Type B pancreatic cell (in vitro differentiated cells): ENCODE results near the gene FAM174A. TPM values are rescaled to one million over a fixed set of nuclear protein-coding genes. Genes with fewer than 3 reads are reported as not detected.

Experiments
- DNase-seq: peaks from one replicate; pipeline ENCODE4 v3.0.0; 2021; ENCODE audit warnings: mixed read lengths; ENCODE audit not compliant: unreplicated experiment; ENCODE audit errors: extremely low spot score
- H3K27ac Mint-ChIP-seq: 2 replicates; pipeline ENCODE4 v1.8.0; 2021; ENCODE audit warnings: mild to moderate bottlenecking, mixed read lengths
- H3K27me3 Mint-ChIP-seq: 2 replicates; pipeline ENCODE4 v1.8.0; 2021; ENCODE audit warnings: mixed read lengths
- H3K36me3 Mint-ChIP-seq: 2 replicates; pipeline ENCODE4 v1.8.0; 2021; ENCODE audit warnings: mixed read lengths
- H3K4me1 Mint-ChIP-seq: one replicate; pipeline ENCODE4 v1.8.0; 2021; ENCODE audit warnings: mixed read lengths; ENCODE audit not compliant: unreplicated experiment
- H3K4me3 Mint-ChIP-seq: 2 replicates; pipeline ENCODE4 v1.8.0; 2021; ENCODE audit warnings: mild to moderate bottlenecking, mixed read lengths
- H3K9me3 Mint-ChIP-seq: 2 replicates; pipeline ENCODE4 v1.8.0; 2021; ENCODE audit warnings: mixed read lengths
- total RNA-seq: library from RNA; stranded (reverse); gene quantifications from 2 replicates; pipeline ENCODE4 v1.2.1, GENCODE V29; 2021; ENCODE audit warnings: low replicate concordance
- TF ChIP-seq, protein P1 (sequence below): fragments of 200-600 bp; sonication (generic); conservative IDR thresholded peaks from 2 replicates; pipeline ENCODE4 v1.5.0; 2021; ENCODE audit warnings: antibody characterized with exemption, mild to moderate bottlenecking

FAM174A gene
- total RNA-seq, 1 donor from 2014 or later: 14.2 TPM

DNA sequence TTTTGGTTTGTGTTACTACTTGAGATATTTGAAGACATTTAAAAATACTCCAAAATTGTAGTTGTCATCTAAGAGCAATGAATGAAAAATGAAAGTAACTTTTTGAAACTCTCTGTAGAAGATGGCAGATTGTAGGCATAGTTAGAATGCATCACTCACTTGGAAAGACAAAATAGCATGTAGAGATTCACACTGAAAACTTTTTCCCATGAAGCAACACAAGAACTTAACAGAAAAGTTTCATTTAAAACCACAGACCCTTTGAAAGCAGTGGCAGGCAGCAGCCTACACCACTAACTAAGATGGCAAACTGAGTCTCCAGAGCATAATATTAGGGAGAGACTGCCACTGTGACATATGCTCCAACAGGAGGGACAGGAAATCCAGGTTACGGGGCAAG, 18.9 kb upstream of the FAM174A start:
- no peak for DNase-seq
- Mint-ChIP-seq H3K36me3 (no peaks in the 10 kb centered on the region), H3K27ac (no peak overlapping the region), H3K9me3 (no peaks in the 10 kb centered on the region), H3K4me3 (no peak overlapping the region), H3K27me3 (no peaks in the 10 kb centered on the region), H3K4me1 (no peaks in the 10 kb centered on the region)
- TF ChIP-seq, protein P1, sequence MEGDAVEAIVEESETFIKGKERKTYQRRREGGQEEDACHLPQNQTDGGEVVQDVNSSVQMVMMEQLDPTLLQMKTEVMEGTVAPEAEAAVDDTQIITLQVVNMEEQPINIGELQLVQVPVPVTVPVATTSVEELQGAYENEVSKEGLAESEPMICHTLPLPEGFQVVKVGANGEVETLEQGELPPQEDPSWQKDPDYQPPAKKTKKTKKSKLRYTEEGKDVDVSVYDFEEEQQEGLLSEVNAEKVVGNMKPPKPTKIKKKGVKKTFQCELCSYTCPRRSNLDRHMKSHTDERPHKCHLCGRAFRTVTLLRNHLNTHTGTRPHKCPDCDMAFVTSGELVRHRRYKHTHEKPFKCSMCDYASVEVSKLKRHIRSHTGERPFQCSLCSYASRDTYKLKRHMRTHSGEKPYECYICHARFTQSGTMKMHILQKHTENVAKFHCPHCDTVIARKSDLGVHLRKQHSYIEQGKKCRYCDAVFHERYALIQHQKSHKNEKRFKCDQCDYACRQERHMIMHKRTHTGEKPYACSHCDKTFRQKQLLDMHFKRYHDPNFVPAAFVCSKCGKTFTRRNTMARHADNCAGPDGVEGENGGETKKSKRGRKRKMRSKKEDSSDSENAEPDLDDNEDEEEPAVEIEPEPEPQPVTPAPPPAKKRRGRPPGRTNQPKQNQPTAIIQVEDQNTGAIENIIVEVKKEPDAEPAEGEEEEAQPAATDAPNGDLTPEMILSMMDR: no peak

DNA sequence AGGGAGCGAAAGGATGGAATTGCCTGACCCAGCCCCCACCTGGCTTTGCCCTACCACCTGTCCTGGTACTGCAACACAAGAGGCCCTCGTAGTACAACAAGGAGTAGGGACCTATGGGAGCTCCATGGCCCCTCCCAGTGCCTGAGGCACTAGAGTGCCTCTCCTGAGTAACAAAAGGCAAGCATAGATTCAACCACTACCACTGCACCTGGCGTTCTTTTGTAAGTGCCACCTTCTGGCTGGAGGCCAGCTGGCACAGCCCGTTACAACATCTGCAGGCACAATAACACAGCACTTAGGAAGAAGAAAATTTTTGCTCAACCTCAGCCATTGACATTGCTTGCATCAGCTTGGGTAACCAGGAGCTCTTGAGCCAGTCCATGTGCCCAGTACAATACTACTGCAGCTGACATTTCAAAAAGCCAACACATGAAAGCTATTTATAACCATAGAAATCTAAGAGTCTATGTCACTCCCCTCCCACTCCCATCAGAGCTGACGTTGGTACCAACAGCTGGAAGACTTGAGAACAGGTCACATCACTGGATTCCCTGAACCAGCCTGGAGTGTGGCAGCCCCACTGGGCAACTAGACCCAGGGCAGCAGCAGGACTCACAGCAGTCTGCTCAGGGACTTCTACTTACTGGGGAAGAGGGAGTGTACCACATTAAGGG, 17.7 kb upstream of the FAM174A start:
- TF ChIP-seq, protein P1: no peak
- Mint-ChIP-seq H3K27me3 (no peaks in the 10 kb centered on the region), H3K4me1 (no peaks in the 10 kb centered on the region), H3K4me3 (no peak overlapping the region), H3K27ac (no peak overlapping the region), H3K9me3 (no peaks in the 10 kb centered on the region), H3K36me3 (no peaks in the 10 kb centered on the region)
- DNase-seq: no peak

DNA sequence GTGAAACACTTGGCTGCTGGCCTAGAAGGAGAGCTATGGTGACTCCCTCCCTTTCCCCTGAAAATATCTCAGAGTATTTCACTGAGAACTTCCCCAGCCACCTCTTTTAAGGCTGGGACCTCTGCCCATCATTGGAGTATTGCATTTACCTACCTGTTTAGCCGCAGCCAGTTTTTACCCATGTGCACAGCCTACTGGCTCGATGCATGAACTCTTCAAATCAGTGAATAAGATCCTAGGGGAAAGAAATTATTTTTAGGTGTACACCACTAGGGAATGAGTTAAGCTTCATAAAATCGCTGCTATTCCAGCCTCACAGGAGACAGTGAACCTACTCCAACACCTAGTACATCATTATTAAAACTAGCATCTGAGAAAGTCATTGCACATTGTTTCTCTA, 16.8 kb upstream of the FAM174A start:
- no peak for DNase-seq
- no peaks in the 10 kb centered on the region for H3K27me3 Mint-ChIP-seq
- no peaks in the 10 kb centered on the region for H3K36me3 Mint-ChIP-seq
- H3K4me3 Mint-ChIP-seq: no peak overlapping the region
- H3K9me3 Mint-ChIP-seq: no peaks in the 10 kb centered on the region
- no peaks in the 10 kb centered on the region for H3K4me1 Mint-ChIP-seq
- H3K27ac Mint-ChIP-seq: no peak overlapping the region
- TF ChIP-seq, protein P1: no peak

DNA sequence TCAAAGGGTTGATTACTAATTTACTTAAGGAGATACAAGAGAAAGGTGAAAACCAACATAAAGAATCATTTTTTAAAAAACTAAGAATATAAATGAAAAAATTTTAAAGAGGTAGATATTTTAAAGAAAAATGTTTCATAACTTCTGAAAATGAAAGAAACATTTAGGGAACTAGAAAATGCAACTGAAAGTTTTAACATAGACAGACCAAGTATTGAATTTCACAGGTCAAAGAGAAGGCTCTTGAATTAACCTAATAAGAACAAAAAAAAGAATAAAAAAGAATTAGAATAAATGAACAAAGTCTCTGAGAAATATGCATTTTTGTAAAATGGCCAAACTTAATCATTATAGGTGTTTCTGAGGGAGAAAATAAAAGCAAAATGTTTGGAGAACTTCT, 16.1 kb upstream of the FAM174A start:
- Mint-ChIP-seq H3K27me3 (no peaks in the 10 kb centered on the region), H3K36me3 (no peaks in the 10 kb centered on the region), H3K4me1 (no peaks in the 10 kb centered on the region), H3K4me3 (no peak overlapping the region), H3K9me3 (no peaks in the 10 kb centered on the region), H3K27ac (no peak overlapping the region)
- TF ChIP-seq, protein P1: no peak
- no peak for DNase-seq

DNA sequence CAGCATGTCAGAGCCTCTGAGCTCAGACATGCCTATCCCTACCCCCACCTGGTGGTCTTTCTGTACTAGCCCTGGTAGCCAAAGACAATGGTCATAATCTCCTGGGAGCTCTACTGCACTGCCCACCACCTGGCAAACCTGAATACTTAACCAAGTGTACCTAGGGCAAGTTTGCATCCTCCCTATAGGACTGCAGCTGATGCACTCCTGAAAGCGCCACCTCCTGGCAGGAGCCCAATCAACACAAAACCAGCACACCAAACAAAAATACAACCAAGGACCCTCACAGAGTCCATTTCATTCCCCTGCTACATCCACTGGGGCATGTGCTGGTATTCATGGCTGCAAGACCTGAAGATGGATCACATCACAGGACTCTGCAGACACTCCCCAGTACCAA, 14.8 kb upstream of the FAM174A start:
- Mint-ChIP-seq H3K27me3 (no peaks in the 10 kb centered on the region), H3K9me3 (no peaks in the 10 kb centered on the region), H3K4me3 (no peak overlapping the region), H3K4me1 (no peaks in the 10 kb centered on the region), H3K36me3 (no peaks in the 10 kb centered on the region), H3K27ac (no peak overlapping the region)
- DNase-seq: no peak
- TF ChIP-seq, protein P1: no peak
